Measurements from ENCODE around the gene FH.

The FH gene

GRCh38 chr1:241457421-241457820 is 62.1 kb downstream of the FH start:
- DNase-seq (ENCODE audit: low spot score): no peak

- no peak for DNase-seq (ENCODE audit: low spot score)
Observed at GRCh38 chr1:241456743-241457142, 62.8 kb downstream of the FH start.

- no peak for DNase-seq (ENCODE audit: low spot score)
Observed at GRCh38 chr1:241453732-241454131, 65.8 kb downstream of the FH start.

GRCh38 chr1:241451956-241452355 is 67.6 kb downstream of the FH start:
- no peak for DNase-seq (ENCODE audit: low spot score)
